HG02588 (cell line): ENCODE data around the gene FITM1.
"Not testable (repeated sequence)": the region's sequence is repeated elsewhere in the genome, so short reads cannot be mapped to it uniquely, and the experiment has no call there.

ENCODE experiments used
- ATAC-seq: cut with Tn5 transposase; IDR thresholded peaks from one replicate; pipeline ENCODE4 v1.9.1; 2021; ENCODE audit warnings: mild to moderate bottlenecking, moderate library complexity; ENCODE audit not compliant: unreplicated experiment

The FITM1 gene

GRCh38 chr14:24096545-24097181 lies 33.8 kb upstream of the FITM1 start:
- no peak for ATAC-seq

- no peak for ATAC-seq
Measured at GRCh38 chr14:24098229-24098926, 32.1 kb upstream of the FITM1 start.

GRCh38 chr14:24098927-24099813 lies 31.3 kb upstream of the FITM1 start:
- ATAC-seq: no peak

- no peak for ATAC-seq
Measured at GRCh38 chr14:24100197-24100981, 30.1 kb upstream of the FITM1 start.

GRCh38 chr14:24100982-24101494 lies 29.4 kb upstream of the FITM1 start:
- no peak for ATAC-seq

GRCh38 chr14:24102357-24103048 lies 28.0 kb upstream of the FITM1 start:
- ATAC-seq: no peak

GRCh38 chr14:24103451-24103850 lies 27.0 kb upstream of the FITM1 start:
- ATAC-seq: no peak

- not testable (repeated sequence) for ATAC-seq
Measured at GRCh38 chr14:24105609-24106239, 24.7 kb upstream of the FITM1 start.

- ATAC-seq: no peak
Measured at GRCh38 chr14:24106672-24107271, 23.7 kb upstream of the FITM1 start.

GRCh38 chr14:24108336-24108874 lies 22.1 kb upstream of the FITM1 start:
- ATAC-seq: peak; percentile 32

- ATAC-seq: no peak
Measured at GRCh38 chr14:24110060-24110459, 20.4 kb upstream of the FITM1 start.

- no peak for ATAC-seq
Measured at GRCh38 chr14:24110523-24110922, 19.9 kb upstream of the FITM1 start.

- no peak for ATAC-seq
Measured at GRCh38 chr14:24113379-24113800, 17.1 kb upstream of the FITM1 start.

- ATAC-seq: peak; percentile 24
Measured at GRCh38 chr14:24113801-24114531, 16.5 kb upstream of the FITM1 start.

- peak; percentile 76 for ATAC-seq
Measured at GRCh38 chr14:24114532-24115421, 15.7 kb upstream of the FITM1 start, which contains the start of the genes DCAF11 and NRL. DCAF11 (plus strand) TSS chr14:24114777; CDS start chr14:24115595, 818 bp downstream. NRL (minus strand) TSS chr14:24114949; CDS start chr14:24082848, 32,101 bp downstream.

- no peak for ATAC-seq
Measured at GRCh38 chr14:24115422-24116127, 14.9 kb upstream of the FITM1 start.
